Endodermal cell (in vitro differentiated cells): ENCODE measurements around the gene ODC1. TPM values are rescaled to one million over a fixed set of nuclear protein-coding genes. Genes with fewer than 3 reads are reported as not detected.

Experiments
- DNase-seq: peaks from one replicate; pipeline ENCODE4 v3.0.0-alpha.2; 2017
- H3K27ac ChIP-seq: 2 replicates; pipeline ENCODE4 v1.5.1; 2013; ENCODE audit warnings: mild to moderate bottlenecking, low read depth, low read length, moderate library complexity
- H3K27me3 ChIP-seq: 2 replicates; pipeline ENCODE4 v1.6.1; 2013; ENCODE audit warnings: mild to moderate bottlenecking, low read length, moderate library complexity; ENCODE audit not compliant: insufficient read depth, control insufficient read depth, poor library complexity, severe bottlenecking
- H3K36me3 ChIP-seq: 2 replicates; pipeline ENCODE4 v1.7.0; 2013; ENCODE audit warnings: mild to moderate bottlenecking, low read length, moderate library complexity; ENCODE audit not compliant: control insufficient read depth, insufficient read depth
- H3K4me1 ChIP-seq: one replicate; pipeline ENCODE4 v1.7.0; 2013; ENCODE audit warnings: low read length; ENCODE audit not compliant: control insufficient read depth, insufficient read depth
- H3K4me3 ChIP-seq: 2 replicates; pipeline ENCODE4 v1.5.1; 2013; ENCODE audit warnings: mild to moderate bottlenecking, low read length, moderate library complexity
- H3K9ac ChIP-seq: 2 replicates; pipeline ENCODE4 v1.6.1; 2013; ENCODE audit warnings: mild to moderate bottlenecking, low read length, moderate library complexity; ENCODE audit not compliant: poor library complexity, severe bottlenecking; ENCODE audit errors: extremely low read depth
- H3K9me3 ChIP-seq: 2 replicates; pipeline ENCODE4 v1.6.1; 2013; ENCODE audit warnings: mild to moderate bottlenecking, low read length, moderate library complexity; ENCODE audit not compliant: control insufficient read depth
- H3K27ac Mint-ChIP-seq: 2 replicates; pipeline ENCODE4 v1.8.0; 2020; ENCODE audit warnings: mixed read lengths
- H3K27me3 Mint-ChIP-seq: 2 replicates; pipeline ENCODE4 v1.8.0; 2021; ENCODE audit warnings: mild to moderate bottlenecking, mixed read lengths; ENCODE audit not compliant: insufficient read depth
- H3K36me3 Mint-ChIP-seq: 2 replicates; pipeline ENCODE4 v1.8.0; 2020; ENCODE audit warnings: low read depth, mixed read lengths
- H3K4me1 Mint-ChIP-seq: 2 replicates; pipeline ENCODE4 v1.8.0; 2020; ENCODE audit warnings: mixed read lengths
- H3K4me3 Mint-ChIP-seq: 2 replicates; pipeline ENCODE4 v1.8.0; 2020; ENCODE audit warnings: mild to moderate bottlenecking, moderate library complexity, mixed read lengths
- H3K9me3 Mint-ChIP-seq: 2 replicates; pipeline ENCODE4 v1.8.0; 2020; ENCODE audit warnings: mild to moderate bottlenecking, mixed read lengths
- CTCF ChIP-seq: fragments of 200-600 bp; sonication (generic); conservative IDR thresholded peaks from 2 replicates; pipeline ENCODE4 v1.5.0; 2021; ENCODE audit warnings: antibody characterized with exemption, mild to moderate bottlenecking
- WGBS, 2 experiments: methylation state at CpG; one replicate each; pipeline versions ENCODE4 v1.1.5 to v1.1.7; 2013; ENCODE audit warnings: missing lambda C conversion rate in 2 of 2, mixed read lengths in 1 of 2; ENCODE audit not compliant: insufficient coverage in 1 of 2, insufficient read length in 1 of 2; 5-methylcytosine and 5-hydroxymethylcytosine counted together
- long read RNA-seq, 4 experiments: library from polyadenylated mRNA in 2 of 4; library from RNA in 1 of 4; library from capped mRNA in 1 of 4; stranded (forward) in 3 of 4; unstranded in 1 of 4; transcript quantifications; one replicate each; pipeline ENCODE4 v2.0.0, GENCODE V29; 2020 to 2021; ENCODE audit warnings: inconsistent platforms in 1 of 4
- polyA plus RNA-seq, 2 experiments: library from polyadenylated mRNA; stranded (reverse); fragments of 50-300 nt; gene quantifications; one replicate each; pipeline ENCODE4 v1.2.3, GENCODE V29; 2013
- total RNA-seq, 2 donors: library from RNA; stranded (reverse); fragmentation: NEBNext Ultra II Directional in 1 of 2; extraction: Animal tissue kit (Norgen Biotek cat#: 25700) in 1 of 2; gene quantifications; 2 replicates in 1 of 2; 3 replicates in 1 of 2; pipeline ENCODE4 v1.2.1, GENCODE V29; 2021

Gene ODC1
- total RNA-seq, result 100 to 1,000 TPM; 108 to 152 TPM
- polyA plus RNA-seq (2013, experiment 1 of 2), result 336 TPM
- polyA plus RNA-seq (2013, experiment 2 of 2), result 282 TPM
- long read RNA-seq, experiment 1, transcript ODC1-201 (12 exons, 2,653 nt), result major isoform, 92 of 147 reads
- long read RNA-seq, experiment 1, partial matches to known transcripts, result 36 of 147 reads
- long read RNA-seq, experiment 1, other reads (novel, unspliced or antisense), result 19 of 147 reads
- long read RNA-seq, experiment 2, transcript ODC1-201 (12 exons, 2,653 nt), result major isoform, 156 of 181 reads
- long read RNA-seq, experiment 2, partial matches to known transcripts, result 13 of 181 reads
- long read RNA-seq, experiment 2, other reads (novel, unspliced or antisense), result 12 of 181 reads
- long read RNA-seq, experiment 3, transcript ODC1-201 (12 exons, 2,653 nt), result major isoform, 85 of 98 reads
- long read RNA-seq, experiment 3, partial matches to known transcripts, result 5 of 98 reads
- long read RNA-seq, experiment 3, other reads (novel, unspliced or antisense), result 7 of 98 reads
- long read RNA-seq, experiment 4, partial matches to known transcripts, result 116 of 120 reads
- long read RNA-seq, experiment 4, other reads (novel, unspliced or antisense), result 2 of 120 reads

DNA sequence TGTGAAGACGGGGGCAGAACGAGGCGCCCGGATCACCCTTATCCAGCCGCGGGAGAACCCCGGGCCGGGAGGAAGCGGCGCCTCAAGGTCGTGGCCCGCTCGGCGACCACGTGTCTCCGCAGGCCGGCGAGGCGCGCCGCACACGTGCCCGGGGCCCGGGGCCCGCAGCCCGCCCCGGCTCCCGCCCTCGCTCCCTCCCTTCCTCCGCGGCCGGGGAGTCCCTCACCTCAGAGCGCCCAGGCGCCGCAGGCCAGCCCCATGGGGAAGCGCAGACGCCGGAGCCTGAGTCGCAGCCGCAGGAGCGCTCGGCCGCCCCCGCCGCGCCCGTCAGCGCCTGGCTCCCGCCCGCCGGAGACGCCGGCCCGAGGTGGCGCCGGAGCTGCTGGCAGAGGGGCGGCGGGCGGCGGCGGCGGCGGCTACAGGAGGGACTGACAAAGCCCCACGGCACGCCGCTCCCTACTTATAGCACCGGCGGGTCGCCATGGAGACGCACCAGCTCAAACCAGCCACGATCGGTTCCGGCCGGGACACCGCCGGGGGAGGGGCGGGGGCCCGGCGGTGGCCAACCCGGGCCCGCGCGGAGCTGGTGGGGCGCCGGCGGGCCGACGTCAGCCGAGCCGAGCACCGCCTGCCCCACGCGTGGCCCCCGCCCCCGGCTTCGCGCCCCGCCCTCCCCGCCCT is at the start of gene ODC1:
ODC1 (minus strand) TSS at position 433 of the 681 bp plus-strand sequence. CDS start 3,295 bp downstream, outside the sequence.
- Histone ChIP-seq H3K4me1 (peaks cover 9% of the 10 kb centered on the region), H3K36me3 (peaks cover 24% of the 10 kb centered on the region), H3K4me3 (peak within 1 kb of the TSS; percentile 94), H3K27ac (peak within 1 kb of the TSS; percentile 89), H3K9me3 (no peaks in the 10 kb centered on the region), H3K27me3 (no peaks in the 10 kb centered on the region), H3K9ac (peak within 1 kb of the TSS; percentile 92)
- Mint-ChIP-seq H3K27ac (peak within 1 kb of the TSS; percentile 42), H3K4me3 (peak within 1 kb of the TSS; percentile 65), H3K36me3 (peaks cover 20% of the 10 kb centered on the region), H3K4me1 (peaks cover 11% of the 10 kb centered on the region), H3K9me3 (no peaks in the 10 kb centered on the region), H3K27me3 (peaks cover 4% of the 10 kb centered on the region)
- no peak for TF ChIP-seq CTCF
- WGBS, 2 experiments, result 0% methylated on average over 6 to 99 of the region's 99 CpGs
- peak; percentile 94 for DNase-seq

DNA sequence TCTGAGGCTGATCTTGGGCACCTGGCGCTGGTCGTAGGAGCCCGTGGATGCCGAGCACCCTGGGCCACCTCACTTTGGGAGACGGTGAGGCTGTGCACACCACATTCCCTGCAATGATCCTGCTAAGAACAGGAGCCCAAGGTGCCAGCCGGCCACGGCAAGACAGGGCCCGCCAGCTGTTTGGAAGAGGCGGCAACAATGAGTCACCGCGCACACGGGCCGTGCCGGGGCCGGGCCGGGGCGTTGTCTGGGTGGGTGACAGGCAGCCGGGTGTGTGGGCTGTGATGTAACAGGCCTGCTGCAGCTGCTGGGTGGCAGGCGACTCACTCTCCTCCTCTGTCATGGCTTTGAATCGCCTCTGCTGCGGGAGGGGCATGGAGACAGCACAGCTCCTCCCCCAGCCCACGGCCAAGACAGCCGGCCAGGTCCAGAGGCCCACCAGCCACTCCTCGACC is 49.7 kb upstream of the ODC1 start:
- H3K9ac ChIP-seq, result no peak overlapping the region
- Mint-ChIP-seq H3K36me3 (no peaks in the 10 kb centered on the region), H3K4me1 (peaks cover 11% of the 10 kb centered on the region), H3K9me3 (no peaks in the 10 kb centered on the region), H3K27me3 (peaks cover 9% of the 10 kb centered on the region), H3K27ac (no peak overlapping the region), H3K4me3 (no peak overlapping the region)
- no peak for TF ChIP-seq CTCF
- H3K27ac ChIP-seq, result no peak overlapping the region
- WGBS, 2 experiments, result 42 to 77% methylated on average over 16 to 24 of the region's 24 CpGs
- H3K27me3 ChIP-seq, result no peaks in the 10 kb centered on the region
- no peak overlapping the region for H3K4me3 ChIP-seq
- DNase-seq, result no peak
- H3K9me3 ChIP-seq, result no peaks in the 10 kb centered on the region
- no peaks in the 10 kb centered on the region for H3K36me3 ChIP-seq
- no peaks in the 10 kb centered on the region for H3K4me1 ChIP-seq

- Mint-ChIP-seq H3K4me1 (peaks cover 11% of the 10 kb centered on the region), H3K9me3 (peaks cover 12% of the 10 kb centered on the region), H3K27me3 (peaks cover 14% of the 10 kb centered on the region), H3K27ac (no peak overlapping the region), H3K36me3 (no peaks in the 10 kb centered on the region), H3K4me3 (no peak overlapping the region)
- no peak overlapping the region for H3K27ac ChIP-seq
- H3K9ac ChIP-seq, result no peak overlapping the region
- 90 to 94% methylated on average over 6 to 7 of the region's 7 CpGs for WGBS, 2 experiments
- no peak for TF ChIP-seq CTCF
- H3K27me3 ChIP-seq, result no peaks in the 10 kb centered on the region
- DNase-seq, result no peak
- H3K4me3 ChIP-seq, result no peak overlapping the region
- no peaks in the 10 kb centered on the region for H3K4me1 ChIP-seq
- peaks cover 14% of the 10 kb centered on the region for H3K9me3 ChIP-seq
- H3K36me3 ChIP-seq, result no peaks in the 10 kb centered on the region
Observed at GRCh38 chr2:10495988-10496313, 47.8 kb upstream of the ODC1 start.
